ENCODE data around the gene DGKQ.

The DGKQ gene

GRCh38 chr4:991451-992296, 18.3 kb upstream of the DGKQ start:
- H3K4me3 ChIP-seq (ENCODE audit: low read depth, low read length), result no peak overlapping the region
- no peak for TF ChIP-seq CTCF (IDR thresholded peaks at IDR 0.05; ENCODE audit: low read depth, low read length, missing control alignments)
- DNase-seq (ENCODE audit: low read depth), result no peak

- no peak for DNase-seq (ENCODE audit: low read depth)
- no peak for TF ChIP-seq CTCF (IDR thresholded peaks at IDR 0.05; ENCODE audit: low read depth, low read length, missing control alignments)
- H3K4me3 ChIP-seq (ENCODE audit: low read depth, low read length), result no peak overlapping the region
These were observed 17.5 kb upstream of the DGKQ start for GRCh38 chr4:990746-991367.

- no peak for TF ChIP-seq CTCF (IDR thresholded peaks at IDR 0.05; ENCODE audit: low read depth, low read length, missing control alignments)
- no peak overlapping the region for H3K4me3 ChIP-seq (ENCODE audit: low read depth, low read length)
- no peak for DNase-seq (ENCODE audit: low read depth)
These were observed 16.5 kb upstream of the DGKQ start for GRCh38 chr4:989722-990471.

- H3K4me3 ChIP-seq (ENCODE audit: low read depth, low read length), result no peak overlapping the region
- DNase-seq (ENCODE audit: low read depth), result no peak
- TF ChIP-seq CTCF (IDR thresholded peaks at IDR 0.05; ENCODE audit: low read depth, low read length, missing control alignments), result no peak
These were observed 15.7 kb upstream of the DGKQ start for GRCh38 chr4:988726-989721.

- no peak for TF ChIP-seq CTCF (IDR thresholded peaks at IDR 0.05; ENCODE audit: low read depth, low read length, missing control alignments)
- no peak for DNase-seq (ENCODE audit: low read depth)
- H3K4me3 ChIP-seq (ENCODE audit: low read depth, low read length), result peak overlapping the region; percentile 53
These were observed 14.5 kb upstream of the DGKQ start for GRCh38 chr4:987624-988513.
